T-helper 2 cell (primary cell): Measurements from ENCODE around the gene PKD2.
"Not testable (repeated sequence)": the region's sequence is repeated elsewhere in the genome, so short reads cannot be mapped to it uniquely, and the experiment has no call there.

Source experiments
- DNase-seq, 5 experiments: peaks; one replicate each; pipeline versions ENCODE4 v3.0.0 to v3.0.0-alpha.2; 2012 to 2022

The PKD2 gene

GRCh38 chr4:88122260-88122659 is 114.8 kb downstream of the PKD2 start:
- not testable (repeated sequence) for DNase-seq
